ENCODE data around the gene ATP13A5.

ATP13A5 gene
- 0 to 0.09 reads per million in 2 donors for total RNA-seq

GRCh38 chr3:193378706-193379105 lies at the start of gene ATP13A5:
ATP13A5 (minus strand) TSS chr3:193378753; CDS start chr3:193378725, 28 bp downstream.
- DNase-seq, result no peak

- no peak for DNase-seq
These were observed 40.2 kb upstream of the ATP13A5 start for GRCh38 chr3:193418576-193419373.

DNA sequence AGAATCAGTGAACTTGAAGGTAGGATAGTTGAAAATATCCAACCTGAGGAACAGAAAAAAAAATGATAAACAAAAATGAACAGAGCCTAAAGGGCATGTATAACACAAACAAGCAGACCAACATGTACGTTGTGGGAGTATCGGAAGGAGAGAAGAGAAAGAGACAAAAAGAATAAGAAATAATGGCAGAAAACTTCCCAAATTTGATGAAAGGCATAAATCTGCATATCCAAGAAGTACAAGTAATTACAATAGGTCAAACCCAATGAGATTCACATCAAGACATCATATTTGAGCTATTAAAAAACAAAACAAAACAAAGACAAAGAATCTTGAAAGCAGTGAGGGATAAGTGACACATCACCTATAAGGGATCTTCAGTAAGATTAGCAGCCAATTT lies 38.1 kb upstream of the ATP13A5 start:
- no peak for DNase-seq

GRCh38 chr3:193407688-193408087 lies 29.1 kb upstream of the ATP13A5 start:
- DNase-seq, result no peak

DNA sequence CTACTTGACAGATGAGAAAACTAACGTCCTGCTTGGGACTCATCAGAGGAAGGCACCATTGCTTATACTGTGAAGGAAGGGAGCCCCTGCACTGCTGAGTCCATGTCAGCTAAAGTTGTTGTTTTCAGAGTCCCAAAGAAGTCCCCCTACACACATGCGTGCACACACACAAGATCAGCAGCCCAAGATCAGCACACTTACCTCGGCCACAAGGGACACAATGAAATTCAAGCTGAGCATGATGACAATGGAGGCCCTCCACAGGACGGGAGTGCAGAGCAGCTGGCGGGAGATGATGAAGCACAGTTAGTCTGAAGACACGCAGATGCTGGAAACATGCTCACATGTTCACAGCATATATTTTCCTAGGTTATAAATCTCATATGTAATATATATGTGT lies 28.6 kb upstream of the ATP13A5 start:
- no peak for DNase-seq

DNA sequence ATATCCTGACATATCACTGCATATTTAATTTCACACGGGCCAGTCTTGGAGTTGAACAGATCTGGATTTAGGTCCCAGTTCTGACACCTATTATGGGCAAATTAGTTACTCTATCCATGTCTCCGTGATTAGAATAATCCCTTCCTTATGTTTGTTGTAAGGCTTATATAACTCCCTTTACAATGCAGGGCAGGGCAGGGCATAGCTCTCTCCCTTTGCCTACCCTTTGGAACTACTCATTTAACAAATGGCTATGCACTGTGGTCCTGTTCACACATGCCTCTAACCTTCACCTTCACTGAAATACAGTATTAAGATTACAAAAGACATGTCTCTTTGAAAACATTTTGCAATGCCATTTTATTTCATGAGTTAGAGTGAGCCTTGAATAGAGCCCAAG lies 24.8 kb upstream of the ATP13A5 start:
- no peak for DNase-seq

GRCh38 chr3:193400304-193400703 lies 21.8 kb upstream of the ATP13A5 start:
- DNase-seq, result no peak

- no peak for DNase-seq
These were observed 18.1 kb upstream of the ATP13A5 start for GRCh38 chr3:193396451-193397244.

DNA sequence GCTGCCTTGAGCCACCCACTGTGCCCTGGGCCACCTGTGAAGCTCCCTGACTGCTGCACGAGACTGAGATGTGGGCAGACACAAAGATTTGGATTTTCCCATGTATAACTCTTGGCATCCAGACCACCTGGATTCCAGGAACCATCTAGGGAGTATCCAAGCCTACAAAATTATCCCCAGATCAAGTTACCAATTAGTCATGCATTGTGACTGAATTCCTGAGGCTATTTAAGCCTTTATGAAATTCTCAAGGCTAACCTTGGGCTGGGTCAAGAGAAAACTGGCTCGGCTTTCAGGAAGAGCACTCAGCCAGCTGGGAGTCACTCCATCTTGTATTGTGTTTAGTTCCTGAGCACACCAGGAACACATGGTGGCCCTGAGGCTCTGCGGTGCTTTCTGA lies 13.3 kb upstream of the ATP13A5 start:
- no peak for DNase-seq

GRCh38 chr3:193389335-193389734 lies 10.8 kb upstream of the ATP13A5 start:
- no peak for DNase-seq

DNA sequence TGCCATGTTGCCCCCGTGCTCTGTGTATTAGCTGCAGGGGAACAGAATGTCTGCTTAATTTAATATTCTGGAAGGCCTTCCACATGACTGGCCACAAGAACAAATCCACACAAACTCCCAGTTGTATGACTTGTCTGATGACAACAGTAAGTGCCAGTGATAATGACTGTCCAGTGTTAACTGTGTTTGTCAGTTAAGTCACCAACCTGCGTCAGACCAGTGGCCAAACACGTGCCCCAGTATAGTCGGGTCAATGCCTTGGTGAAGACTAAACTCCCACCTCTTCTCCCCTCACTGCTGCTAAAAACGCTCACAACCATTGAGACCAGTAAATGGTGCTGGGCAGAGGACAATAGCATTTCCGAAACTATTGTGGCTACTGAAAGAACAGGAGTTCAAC lies 9.8 kb upstream of the ATP13A5 start:
- DNase-seq, result no peak

DNA sequence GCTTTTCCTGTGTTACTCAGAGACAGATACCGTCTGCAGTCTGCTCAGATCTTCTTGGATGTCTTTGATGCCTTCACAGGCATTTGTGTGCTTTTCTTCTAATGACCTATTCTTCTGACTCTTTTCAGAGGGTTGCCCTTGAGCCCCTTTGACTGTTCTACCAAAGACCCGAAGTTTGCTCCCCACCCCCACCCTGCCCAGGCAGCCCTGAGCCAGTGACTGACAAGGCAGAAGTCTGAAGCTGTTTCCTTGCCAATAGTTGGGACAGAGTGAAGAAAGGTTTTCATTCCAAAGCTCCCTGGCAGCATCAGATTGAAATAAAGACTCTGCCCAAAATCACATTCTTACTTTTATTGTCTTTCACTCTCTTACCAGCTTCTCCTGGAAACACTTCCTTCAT lies 9.0 kb upstream of the ATP13A5 start:
- DNase-seq, result no peak

DNA sequence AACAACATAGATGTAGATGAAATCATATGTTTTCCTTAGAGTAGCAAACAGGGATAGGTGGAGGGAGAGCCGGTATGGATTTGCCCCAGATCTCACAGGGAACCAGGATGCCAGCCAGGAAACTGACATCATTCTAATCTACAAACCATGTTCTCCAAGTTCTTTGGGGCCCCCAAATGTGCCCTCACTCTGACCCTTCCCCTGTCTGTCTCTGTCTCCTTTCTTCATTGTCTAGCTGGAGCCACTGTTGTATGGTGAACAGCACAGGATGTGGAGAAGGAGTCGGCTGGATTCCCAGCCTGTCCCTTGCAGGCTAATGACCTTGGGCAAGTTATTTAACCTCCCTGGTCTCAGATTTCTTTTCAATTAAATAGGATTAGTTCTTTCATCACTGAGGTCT lies 962 bp downstream of the ATP13A5 start:
- DNase-seq, result no peak

DNA sequence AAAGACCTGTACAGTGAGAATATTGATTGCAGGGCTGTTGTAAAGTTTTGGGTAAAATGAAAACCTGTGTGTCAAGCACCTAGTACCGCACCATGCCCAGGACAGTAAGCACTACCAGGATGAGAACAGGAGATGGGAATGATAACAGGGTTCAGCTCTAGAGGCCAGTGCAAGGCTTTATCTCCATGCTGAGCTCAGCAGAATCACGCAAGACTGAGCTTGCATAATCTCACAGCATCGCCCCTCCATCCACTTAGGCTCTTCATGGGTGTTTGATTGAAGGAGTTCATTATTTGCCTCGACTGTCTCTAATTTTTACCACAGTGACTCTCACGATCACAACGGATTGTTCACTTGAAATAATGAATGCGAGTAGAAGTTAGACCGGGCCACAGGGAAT lies 2.9 kb downstream of the ATP13A5 start:
- DNase-seq, result no peak

DNA sequence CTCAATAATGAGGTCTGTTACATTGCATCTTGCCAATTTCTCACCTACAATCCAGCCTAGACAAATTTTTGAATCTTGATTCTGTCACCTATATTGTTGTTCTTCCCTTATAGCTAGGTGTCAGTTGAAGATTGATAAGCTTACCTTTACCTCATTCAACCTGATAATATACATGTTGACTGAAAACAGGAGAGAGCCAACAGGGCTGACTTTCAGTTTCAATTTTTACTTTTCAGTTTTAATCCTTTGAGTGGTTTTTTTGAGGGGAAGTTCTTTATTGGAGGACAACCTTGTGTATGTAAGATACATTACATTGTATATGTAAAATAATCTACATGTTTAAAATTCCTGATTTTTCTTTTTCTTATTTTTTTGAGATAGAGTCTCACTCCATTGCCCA lies 5.8 kb downstream of the ATP13A5 start:
- DNase-seq, result no peak

- no peak for DNase-seq
These were observed 10.7 kb downstream of the ATP13A5 start for GRCh38 chr3:193367868-193368267.

DNA sequence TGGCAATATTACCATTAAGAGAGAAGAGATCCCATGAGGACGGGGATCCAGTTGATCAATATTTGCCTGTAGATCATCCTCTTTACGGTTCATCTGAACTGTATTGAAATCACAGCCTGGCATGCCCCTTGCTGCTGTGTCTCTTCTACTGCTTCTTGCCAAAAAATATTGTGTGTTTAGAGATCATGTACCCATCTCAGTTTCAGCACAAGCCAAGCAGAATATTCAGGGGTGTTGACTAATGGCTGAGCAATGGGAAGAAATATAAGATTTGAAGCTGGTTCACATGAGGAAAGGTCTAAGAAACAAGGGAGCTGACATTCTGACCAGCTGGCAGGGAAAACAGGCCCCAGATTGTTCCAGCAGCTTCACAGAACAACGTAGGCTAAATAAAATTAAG lies 21.3 kb downstream of the ATP13A5 start:
- DNase-seq, result no peak

DNA sequence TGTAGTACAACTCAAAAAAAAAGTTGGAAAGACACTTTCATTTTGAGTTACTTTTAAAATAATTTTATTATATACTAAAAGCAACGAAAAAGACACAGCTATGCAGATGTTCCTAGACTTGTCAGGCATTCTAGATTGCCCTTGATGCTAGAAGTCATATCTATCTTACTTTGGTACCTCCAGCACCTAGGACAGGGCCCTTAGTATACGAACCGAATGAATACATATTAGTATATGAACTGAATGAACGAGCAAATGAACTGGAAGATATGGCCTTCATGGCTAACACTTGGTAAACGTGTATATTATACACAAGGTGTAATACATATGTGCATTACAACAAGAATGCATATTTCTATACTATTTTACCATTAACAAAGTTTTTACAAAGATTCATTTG lies 24.1 kb downstream of the ATP13A5 start:
- no peak for DNase-seq

DNA sequence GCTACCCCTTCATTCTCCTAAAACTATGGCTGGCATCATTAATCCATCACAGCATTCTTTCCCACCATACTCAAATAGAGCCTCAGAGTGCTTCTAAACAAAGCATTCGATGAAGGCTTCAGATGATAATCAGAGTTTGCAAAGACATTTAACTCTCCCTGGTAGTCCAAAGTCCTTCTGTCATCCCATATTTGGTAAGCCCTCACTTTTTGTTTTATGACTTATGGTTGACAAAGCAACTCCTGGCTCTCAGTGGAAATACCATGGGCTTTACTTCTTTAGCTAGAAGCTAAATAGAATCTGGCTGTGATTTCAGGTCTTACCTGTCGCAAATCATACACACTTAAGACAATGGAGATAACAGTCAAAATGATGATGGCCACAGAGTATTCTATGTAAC lies 27.8 kb downstream of the ATP13A5 start:
- no peak for DNase-seq

DNA sequence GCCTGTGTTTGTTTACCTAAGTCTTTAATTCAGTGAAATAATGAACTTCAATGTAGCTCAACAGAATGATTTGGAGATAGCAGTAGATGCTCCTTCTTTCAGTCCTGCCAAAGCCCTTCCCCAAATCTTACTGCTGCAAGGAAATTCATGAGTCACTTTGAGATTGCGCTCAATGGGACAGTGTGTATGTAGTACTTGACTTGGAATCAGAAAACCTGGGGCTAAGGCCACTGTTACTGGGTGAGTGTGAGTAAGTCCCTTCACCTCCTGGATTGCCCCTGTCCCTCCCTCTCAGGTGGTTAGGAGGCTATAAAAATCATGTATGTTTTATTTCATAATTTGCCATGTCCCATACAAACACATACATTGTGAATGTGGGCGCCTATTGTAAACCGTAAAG lies 29.9 kb downstream of the ATP13A5 start:
- no peak for DNase-seq

DNA sequence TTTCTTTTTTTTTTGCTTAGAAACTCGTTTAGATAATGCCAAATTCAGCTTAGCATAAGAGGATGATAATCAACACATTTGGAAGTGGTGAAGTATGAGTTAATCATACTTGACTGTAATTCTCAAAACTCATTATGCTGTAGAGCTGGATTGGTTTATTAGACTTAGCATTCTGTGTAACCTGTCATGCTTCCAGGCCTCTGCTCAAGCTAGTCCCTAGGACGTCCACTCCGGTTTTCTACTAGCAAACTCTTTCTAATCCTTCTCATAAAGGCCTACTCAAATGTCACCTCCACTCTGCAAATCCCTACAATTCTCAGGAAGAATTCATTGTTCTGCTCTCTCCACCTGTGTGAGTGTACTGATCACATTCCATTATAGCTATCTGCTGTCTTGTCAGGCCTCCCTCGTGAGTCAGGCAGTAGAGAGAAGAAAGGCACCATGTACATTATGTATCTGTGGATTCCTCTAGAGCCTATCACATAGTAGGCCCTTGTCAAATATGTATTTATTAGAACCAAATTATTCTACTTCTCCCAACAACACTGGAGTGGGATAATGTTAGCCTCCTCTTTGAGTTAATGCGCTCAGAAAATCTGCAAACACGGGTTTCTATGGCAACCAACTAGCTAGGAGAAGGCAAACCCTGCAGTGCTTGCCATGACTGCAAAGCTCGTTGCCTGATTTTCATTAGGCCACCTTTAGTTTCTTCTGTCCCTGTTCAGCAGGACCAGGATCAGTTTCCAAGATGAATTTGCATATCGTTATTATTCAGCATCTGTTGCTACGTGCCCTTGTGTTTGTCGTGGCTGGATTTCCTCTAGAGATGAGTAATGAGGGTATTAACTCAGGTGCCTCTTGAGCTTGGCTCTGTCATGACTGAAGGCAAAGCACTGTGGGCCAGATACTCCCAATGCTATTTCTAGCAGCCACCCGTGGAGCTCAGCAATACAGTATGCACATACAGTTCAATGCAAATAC lies 30.7 kb downstream of the ATP13A5 start:
- no peak for DNase-seq

DNA sequence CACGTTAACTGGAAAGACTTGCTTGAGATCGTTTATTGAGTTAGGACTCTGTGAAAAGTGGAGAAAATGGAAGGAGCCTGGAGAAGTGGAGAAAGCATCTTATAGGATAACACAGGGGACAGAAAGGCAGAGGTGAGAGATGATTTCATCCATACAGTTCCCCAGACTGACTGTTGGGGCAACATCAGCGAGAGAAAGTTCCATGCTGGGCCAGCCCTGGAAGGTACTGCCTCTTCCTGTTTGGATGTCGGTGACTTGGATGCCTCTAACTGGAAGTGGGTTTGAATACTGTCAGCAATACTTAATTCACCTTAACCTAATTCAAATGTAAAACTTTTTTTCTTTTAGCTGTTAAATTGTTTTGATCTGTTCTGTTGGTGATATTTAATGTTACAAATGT lies 32.3 kb downstream of the ATP13A5 start:
- no peak for DNase-seq

GRCh38 chr3:193345431-193345830 lies 33.1 kb downstream of the ATP13A5 start:
- DNase-seq, result no peak

All from activated gamma-delta T cell (primary cell).